GM21723 (cell line): ENCODE measurements around the gene PDE4DIP.
"Not testable (repeated sequence)": the region's sequence is repeated elsewhere in the genome, so short reads cannot be mapped to it uniquely, and the experiment has no call there.

Experiments
- ATAC-seq: cut with Tn5 transposase; IDR thresholded peaks from one replicate; pipeline ENCODE4 v1.9.1; 2021; ENCODE audit warnings: mild to moderate bottlenecking, moderate library complexity; ENCODE audit not compliant: unreplicated experiment

Gene PDE4DIP

DNA sequence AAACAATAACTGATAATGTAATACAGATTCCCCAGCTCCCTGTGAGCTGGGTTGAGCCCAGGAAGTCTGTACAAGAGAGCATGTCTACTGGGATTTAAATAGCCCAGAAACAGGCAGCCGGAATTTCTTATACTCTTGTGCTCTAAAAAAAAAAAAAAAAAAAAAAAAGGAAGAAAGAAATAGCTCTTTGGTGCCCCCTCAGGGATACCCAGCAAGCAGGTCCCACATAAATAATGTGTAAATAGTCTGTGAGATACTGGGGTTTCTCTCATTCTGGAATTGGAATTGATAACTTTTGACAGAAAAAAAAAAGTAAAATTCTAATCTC lies 25.4 kb downstream of the PDE4DIP start:
- ATAC-seq: not testable (repeated sequence)

DNA sequence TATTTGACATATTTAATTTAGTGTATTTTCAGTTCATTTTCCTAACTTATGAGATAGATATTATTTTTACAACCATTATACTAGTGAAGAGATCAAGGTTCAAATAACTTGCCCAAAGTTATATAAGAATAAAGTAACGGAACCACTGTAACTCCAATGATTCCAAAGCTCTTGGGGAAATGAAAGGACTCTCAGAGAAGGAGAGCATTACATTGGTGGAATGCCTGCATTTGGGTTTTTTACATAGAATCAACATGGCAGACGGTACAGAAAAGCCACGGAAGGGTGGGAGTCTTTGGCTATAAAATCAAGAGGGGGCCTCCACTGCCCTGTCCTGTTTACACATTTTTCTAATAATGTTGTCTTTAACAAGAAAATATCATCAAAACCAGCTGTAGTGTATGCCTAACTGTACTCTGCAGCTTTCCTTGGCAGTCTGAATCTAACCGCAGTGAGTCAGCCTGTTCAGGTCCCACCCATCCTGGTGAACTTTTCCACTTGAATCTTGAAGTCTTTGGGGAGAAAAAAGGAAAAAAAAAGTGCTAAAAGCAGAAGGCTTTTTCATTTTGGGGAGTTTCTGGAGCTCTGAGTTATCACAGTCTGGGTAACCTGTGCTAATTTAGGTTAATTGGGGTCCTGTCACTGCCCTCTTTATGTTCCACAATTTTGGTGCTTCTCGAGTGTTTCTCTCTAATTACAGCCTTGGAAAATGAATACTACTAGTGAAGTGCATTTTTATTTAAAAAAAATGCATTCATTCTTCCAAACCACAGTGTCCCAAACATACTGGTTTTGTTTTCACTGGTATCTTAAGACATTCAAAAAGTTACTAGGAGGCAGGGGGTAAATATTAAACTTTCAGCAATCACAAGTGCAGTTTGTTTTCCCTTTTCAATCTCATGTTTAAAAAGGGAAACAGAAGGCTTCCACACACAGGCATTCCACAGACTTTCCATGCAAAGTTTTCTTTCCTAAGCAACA lies 30.5 kb downstream of the PDE4DIP start:
- ATAC-seq: not testable (repeated sequence)

DNA sequence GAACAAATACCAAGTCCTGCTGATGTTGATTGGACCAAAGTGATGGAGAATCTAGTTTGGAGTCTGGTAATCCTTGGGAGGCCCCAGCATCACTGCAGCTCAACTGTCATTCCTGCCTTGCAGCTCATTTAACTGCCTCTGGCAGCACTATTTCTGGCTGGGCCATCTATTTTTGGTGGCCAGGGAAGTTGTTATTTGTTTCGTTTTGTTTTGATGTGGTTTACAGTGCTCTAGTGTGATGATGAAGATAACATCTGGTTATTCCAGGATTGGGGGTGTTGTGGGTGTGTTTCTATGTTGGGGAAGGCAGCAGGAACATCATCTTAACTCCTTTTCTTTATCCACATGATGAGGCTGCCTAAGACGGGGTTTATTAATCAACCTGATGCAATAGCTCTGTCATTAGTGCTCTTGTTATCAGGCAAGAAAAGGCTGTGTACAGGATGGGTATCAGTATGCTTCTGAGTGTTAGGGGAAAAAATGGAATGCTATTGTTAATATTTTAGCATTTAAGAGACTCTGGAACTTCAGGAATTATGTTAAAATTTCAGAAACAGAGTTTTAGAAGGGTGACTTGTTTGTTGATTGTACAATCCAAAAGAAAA lies 35.7 kb downstream of the PDE4DIP start:
- ATAC-seq: not testable (repeated sequence)

DNA sequence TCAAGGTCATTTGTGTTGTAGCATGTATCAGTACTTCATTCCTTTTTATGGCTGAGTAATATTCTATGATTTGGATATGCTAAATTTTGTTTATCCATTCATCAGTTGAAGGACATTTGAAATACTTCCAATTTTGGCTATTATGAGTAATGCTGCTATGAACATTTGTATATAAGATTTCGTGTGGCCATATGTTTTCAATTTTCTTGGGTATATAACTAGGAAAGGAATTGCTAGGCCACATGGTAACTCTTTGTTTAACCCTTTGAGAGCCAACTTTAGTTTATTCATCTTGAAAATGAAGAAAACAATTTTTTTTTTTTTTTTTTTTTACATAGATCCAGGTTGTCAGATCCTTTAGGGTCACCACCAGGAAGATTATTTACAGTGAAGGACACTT lies 37.0 kb downstream of the PDE4DIP start:
- ATAC-seq: not testable (repeated sequence)

DNA sequence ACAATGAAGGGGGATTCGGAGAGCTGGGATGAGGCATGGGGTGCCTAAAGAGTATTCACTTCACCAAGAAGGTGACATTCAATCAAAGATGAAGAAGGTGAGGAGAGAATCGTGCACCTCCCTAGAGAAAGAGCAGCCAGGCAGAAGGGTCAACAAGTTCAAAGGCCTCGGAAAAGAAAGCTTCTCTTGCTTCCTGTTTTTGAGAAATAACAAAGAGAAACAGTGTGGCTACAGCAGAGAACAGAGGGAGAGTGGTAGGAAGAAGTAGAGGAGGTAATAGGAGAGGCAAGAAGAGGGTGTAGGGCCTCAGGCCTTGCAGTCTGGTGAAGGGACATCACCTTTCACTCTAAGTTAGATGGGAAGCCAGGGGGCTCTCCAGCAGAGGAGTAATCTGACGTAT lies 41.0 kb downstream of the PDE4DIP start:
- ATAC-seq: not testable (repeated sequence)

DNA sequence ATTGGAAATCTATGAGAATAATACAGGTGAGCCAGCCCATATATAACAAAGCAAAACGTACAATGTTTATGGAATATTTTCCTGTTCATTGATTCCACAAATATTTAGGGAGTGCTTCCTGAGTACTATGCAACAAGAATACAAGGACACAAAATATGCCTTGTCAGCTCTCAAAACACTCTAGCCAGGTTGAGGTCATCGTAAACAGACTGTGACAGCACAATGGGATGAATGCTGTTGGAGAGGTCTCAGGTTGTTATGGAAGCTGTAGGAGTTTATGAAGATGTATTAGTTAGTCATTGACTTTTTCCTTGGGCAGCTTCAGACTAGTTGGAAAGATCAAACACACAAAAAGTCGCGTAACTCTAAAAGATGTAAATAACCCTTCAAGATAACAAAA lies 42.1 kb downstream of the PDE4DIP start:
- not testable (repeated sequence) for ATAC-seq

DNA sequence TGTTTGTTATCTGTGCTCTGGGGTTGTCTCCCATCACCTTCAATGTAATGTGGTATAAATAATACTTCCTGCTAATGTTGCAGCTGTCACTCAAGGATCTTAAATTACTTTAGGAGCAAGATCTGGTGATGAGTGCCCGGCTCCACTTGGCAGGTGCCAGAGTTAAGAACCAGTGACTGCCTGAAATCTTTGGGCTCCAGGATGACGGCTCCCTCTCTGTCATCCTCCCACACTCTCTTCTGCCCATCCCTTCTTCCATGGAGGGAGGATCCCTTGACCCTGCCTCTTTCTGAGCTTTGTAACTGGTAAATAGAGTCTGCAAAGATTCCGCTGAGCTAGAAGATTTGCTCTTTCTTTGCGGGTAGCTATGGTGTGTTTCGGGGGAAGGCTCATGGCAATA lies 44.4 kb downstream of the PDE4DIP start:
- not testable (repeated sequence) for ATAC-seq

DNA sequence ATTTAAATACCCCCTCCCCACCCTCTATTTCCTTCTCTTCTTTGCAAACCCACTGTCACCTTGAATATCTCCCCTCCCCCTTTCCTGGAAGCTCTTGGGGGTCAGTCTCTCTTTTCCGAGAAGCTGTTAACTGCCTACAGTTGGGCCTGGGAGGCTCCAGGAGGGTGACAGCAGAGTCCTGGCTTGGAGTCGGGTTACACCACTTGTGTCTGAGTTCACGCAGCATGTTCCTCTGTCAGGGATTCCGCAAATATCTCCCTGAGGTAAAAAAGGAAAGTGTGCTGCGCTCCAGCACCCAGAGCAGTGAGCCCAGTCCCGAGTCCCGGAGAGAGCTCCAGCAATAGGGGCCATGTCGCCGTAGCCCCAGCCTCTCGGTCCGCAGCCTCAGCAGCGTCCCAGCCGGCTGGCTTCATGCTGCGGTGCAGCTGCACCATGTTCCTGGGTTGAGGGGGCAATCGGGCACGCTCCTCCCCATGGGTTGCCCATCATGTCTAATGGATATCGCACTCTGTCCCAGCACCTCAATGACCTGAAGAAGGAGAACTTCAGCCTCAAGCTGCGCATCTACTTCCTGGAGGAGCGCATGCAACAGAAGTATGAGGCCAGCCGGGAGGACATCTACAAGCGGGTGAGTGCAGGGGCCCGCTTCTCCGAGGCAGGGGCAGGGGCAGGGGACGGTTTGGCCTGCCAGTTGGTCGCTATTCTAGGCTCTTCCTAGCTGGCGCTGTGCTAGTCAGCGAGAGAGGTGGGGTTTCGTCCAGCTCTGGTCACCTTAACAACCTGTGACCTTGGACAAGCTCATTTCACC lies 45.2 kb downstream of the PDE4DIP start:
- not testable (repeated sequence) for ATAC-seq

DNA sequence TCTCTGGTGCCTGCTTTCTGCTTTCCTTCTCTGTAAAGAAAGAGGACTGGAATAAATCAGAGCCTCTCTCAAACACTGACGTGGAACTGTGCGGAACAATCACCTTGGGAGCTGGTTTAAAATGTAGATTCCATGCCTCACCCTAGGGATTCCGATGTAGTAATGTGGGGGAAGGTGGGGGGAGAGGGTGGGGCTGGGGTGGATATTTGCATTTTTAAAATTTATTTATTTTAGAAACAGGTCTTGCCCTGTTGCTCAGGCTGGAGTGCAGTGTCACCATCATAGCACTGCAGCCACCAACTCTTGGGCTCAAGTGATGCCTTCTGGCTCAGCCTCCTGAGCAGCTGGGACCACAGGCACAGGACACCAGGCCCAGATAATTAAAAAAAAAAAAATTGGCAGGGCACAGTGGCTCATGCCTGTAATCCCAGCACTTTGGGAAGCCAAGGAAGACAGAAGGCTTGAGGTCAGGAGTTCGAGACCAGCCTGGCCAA lies 45.9 kb downstream of the PDE4DIP start:
- not testable (repeated sequence) for ATAC-seq

DNA sequence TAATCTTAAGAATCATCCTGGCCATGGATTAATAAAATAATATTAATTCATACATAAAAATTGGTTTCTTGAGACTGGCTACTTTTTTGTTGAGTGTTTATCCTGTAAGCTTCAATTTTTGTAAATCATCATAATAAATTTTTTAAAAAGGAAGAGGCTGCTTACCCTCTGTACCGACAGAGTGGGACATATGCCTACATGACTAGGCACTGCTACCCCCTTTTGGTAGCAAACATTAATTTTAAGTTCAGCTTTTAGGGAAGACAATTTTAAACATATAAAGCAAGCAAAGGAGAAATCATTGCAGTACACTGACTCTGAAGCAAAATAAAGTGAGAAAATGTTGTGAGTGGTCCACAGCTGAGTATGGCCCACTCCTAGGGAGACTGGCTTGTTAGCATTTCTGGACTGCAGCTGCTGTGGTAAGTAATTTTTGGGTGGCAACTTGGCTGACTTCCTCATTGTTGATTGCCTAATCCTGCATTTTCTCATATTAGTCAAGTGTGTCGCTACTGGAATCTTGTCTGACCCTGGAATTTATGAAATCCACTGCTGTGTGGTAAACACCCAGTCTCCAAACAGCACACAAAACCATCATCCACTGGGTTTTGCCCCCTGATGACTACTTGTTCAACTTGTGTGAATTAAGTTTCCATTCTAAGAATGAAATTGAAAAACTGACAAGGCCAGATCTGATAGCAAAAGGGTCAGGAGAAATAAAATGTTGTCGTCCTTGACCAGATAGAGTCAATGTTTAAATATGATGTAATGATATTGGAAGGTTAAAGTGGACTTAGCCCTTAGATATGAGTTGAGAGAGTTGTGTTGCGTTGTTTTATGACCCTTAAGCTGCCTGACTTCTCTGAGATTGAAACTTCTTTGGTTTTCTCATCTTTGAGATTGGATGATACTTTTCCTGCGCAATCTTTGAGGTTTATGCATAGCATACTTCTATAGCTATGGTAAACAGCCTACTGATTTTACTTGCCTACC lies 50.4 kb downstream of the PDE4DIP start:
- ATAC-seq: not testable (repeated sequence)

DNA sequence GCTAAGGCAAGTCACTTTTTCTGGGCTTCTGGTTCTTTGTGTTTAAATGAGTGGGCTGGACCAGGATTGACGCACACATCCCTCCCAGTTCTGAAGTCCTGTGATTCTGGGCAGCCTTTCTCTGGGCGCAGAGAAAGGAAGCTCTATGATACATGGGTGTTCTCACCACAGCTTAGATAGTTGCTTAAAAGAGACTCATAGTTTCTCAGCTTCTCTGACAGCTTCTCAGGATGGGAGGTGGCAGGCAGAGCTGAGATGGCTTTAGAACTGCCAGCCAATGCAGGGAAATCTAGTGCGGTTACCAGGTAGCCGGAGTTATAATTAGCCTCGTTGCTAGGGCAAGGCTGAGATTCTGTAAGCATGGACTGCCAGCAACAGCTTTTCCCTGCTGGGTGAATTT lies 55.8 kb downstream of the PDE4DIP start:
- not testable (repeated sequence) for ATAC-seq

DNA sequence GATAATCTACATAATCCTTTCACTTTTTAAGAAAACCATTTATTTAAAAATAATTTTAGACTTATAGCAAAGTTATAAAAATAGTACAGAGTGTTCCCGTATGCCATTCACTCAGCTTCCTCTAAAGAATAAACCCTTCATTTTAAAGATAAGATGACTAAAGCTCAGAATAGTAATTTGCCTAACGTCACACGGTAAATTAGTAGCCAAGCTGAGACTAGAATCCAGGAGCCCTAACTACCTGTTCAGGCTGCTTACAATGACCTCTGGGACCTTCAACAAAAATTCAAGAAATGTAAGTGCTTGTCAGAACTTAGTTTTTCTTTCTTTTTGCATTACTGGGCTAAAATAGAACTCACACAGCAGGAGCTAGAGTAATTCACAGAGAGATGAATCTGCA lies 56.5 kb downstream of the PDE4DIP start:
- not testable (repeated sequence) for ATAC-seq

DNA sequence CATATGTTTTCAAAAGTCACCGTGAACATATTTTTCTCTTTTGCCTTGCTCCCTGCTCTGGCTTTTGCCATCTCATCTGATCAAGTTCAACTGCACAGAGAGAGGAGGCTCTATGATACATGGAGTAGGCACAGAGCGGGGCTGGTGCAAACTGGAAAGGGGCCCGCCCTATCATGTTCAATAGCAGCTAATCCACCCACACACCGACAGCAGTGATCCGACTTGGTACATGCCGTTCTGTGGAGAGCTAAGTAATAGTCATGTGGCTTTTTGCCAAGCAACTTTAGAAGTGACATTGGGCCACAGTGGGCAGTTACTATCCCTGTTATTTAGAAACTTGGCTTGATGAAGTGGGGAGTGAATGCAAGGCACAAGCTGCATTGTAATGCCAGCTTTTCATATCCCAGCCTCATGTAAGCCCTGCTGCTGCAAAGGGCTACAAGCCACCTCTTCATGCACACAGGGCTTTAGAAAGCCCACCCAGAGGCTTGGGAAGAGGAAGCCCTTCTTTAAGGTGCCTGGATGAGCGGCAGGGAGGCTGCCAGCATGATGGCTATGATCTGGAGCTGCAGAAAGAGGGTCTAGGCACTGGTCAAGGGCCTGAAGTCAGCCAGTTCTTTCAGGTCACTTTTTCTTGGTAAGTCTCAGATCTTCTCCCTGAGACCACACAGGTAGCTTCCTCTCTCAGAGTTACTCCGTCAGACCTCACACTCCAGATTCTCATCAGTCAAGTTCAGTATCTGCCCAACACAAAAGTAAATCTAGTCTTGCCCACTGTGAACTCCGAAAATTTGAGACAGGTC lies 57.1 kb downstream of the PDE4DIP start:
- not testable (repeated sequence) for ATAC-seq

DNA sequence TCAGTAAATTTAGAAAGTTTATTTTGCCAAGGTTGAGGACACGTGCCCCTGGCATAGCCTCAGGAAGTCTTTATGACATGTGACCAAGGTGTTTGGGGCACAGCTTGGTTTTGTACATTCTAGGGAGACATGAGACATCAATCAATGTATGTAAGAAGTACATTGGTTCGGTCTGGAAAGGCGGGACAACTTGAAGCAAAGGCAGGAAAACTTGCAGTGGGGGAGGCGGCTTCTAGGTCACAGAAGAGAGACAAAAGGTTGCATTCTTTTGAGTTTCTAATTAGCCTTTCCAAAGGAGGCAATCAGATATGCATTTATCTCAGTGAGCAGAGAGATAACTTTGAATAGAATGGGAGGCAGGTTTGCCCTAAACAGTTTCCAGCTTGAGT lies 57.7 kb downstream of the PDE4DIP start:
- ATAC-seq: not testable (repeated sequence)

DNA sequence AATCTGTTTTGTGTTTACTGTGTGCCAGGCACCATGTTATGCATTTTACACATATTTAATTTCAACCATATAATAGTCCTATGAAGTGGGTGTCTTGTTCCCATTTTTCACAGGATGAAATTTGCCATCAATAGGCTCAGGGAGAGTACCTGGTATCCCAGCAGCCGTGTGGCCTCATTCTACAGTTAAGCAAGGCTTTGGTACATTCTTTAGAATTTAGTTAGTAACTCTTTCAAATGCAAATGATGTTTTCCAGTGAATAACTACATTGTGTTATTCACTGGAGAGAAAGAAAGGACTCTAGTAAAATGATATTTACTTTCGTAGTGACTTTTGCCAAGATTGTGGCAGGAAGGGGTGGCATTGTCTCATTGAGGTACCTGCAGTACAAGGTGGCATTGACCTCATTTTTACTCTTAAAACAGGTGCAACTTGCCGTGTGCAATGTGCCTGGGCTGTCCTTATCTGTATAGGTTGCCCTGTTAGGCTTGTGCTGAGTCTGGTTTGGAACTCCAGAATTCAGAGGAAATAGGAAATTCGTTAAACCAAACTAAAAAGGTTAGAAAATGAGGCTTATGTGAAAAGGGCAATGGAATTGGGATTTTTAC lies 65.1 kb downstream of the PDE4DIP start:
- not testable (repeated sequence) for ATAC-seq

DNA sequence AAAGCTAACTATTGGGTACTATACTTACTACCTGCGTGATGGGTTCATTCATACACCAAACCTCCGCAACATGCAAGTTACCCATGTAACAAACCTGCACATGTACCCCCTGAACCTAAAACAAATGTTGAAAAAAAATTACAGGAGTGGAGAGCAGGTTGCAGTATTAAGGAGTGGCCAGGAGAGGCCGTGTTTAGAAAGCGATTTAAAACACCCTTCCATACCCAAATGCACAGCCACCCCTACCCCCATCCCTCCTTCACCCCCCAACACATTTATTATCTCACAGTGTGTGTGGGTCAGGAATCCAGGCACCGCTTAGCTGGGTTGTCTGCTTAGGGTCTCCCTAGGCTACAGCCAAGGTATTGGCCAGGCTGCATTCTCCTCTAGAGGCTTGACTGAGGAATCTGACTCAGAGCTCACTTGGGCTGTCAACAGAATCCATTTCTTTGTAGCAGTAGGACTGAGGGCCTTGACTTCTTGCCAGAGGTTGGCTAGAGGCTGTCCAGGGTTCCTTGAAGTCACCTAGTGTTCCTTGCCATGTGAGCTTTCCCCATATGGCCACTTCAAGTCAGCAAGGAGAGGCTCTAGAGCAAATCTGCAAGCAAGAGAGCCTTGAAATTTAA lies 67.2 kb downstream of the PDE4DIP start:
- ATAC-seq: not testable (repeated sequence)

DNA sequence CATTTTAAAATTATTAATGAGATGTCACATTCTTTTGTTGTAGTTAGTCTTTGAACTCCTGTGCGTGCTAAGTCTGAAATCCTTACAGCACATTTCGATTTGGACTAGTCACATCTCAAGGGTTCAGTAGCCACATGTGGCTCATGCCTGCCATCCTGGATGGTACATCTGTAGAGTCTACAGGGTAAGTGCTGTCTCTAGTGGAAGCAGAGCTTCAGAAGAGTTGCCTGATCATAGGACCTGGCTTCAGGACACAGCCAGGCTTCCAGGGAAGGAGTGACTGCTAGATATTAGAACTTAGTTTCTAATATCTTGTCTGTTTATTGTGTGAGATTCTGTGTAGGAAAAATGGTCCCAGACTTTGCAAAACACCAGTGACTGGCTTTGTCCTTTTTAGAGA lies 72.0 kb downstream of the PDE4DIP start:
- not testable (repeated sequence) for ATAC-seq

DNA sequence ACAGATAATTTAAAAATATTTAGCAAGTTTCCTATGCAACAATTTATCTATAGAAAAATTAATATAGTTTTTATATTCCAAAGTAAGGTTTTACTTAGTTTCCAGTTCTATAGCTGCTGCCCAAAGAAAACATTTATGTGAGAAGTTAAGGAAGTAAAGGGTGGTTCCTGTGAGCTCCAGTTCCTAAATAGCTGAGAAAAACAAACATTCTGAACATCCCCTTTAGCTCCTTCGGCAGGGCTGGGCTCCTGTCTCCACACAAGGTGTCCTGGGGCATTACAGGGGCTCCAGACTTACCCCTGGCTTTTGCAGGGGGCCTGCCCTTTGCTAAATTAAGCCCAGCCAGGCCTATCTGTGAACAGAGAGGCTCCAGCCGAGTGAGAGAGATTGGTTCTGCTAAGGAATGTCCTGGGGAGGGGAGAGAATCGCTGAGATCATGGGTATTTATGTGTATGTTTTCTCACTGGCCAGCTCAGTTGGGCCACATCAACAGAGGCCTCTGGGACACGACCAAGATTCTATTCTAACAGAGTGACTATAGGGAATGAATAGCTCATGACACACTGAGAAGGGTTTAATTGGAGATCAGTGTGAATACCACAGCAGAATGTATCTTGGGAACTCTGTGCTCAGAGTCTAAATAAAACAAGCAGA lies 72.6 kb downstream of the PDE4DIP start:
- not testable (repeated sequence) for ATAC-seq
